Gastroesophageal sphincter (tissue), 4 donors: ENCODE measurements around the gene EVA1A. TPM values are rescaled to one million over a fixed set of nuclear protein-coding genes. Genes with fewer than 3 reads are reported as not detected.

Experiments
- ATAC-seq: fragments of 150-250 bp; one replicate; pipeline ENCODE4 v1.9.1; 2016; ENCODE audit warnings: mild to moderate bottlenecking, moderate library complexity
- H3K27ac ChIP-seq, 4 donors: fragments of 200-600 bp; sonication (generic) in 3 of 4; 1 replicate in 3 of 4; 2 replicates in 1 of 4; pipeline ENCODE4 v1.5.1; 2016 to 2019
- H3K27me3 ChIP-seq: fragments of 200-600 bp; sonication (generic); one replicate; pipeline ENCODE4 v1.5.1; 2019
- H3K36me3 ChIP-seq, 2 donors: fragments of 200-600 bp; sonication (generic); one replicate each; pipeline ENCODE4 v1.5.1; 2019; ENCODE audit warnings: control low read depth in 1 of 2
- H3K4me1 ChIP-seq, 3 donors: fragments of 200-600 bp; sonication (generic); 1 replicate in 2 of 3; 2 replicates in 1 of 3; pipeline ENCODE4 v1.5.1; 2016 to 2019; ENCODE audit warnings: control low read depth in 2 of 3
- H3K4me3 ChIP-seq, 2 donors: fragments of 200-600 bp; sonication (generic); one replicate each; pipeline ENCODE4 v1.5.1; 2019; ENCODE audit warnings: mild to moderate bottlenecking in 1 of 2, moderate library complexity in 1 of 2
- H3K9me3 ChIP-seq, 3 donors: fragments of 200-600 bp; sonication (generic); one replicate each; pipeline ENCODE4 v1.5.1; 2017 to 2019; ENCODE audit warnings: control low read depth in 2 of 3
- CTCF ChIP-seq, 4 experiments: fragments of 200-600 bp in 2 of 4; fragments of 450-650 bp in 2 of 4; sonication (generic) in 1 of 4; IDR thresholded peaks; one replicate each; pipeline ENCODE4 v1.5.1; 2017 to 2019; ENCODE audit warnings: antibody characterized with exemption in 4 of 4, mild to moderate bottlenecking in 2 of 4, moderate library complexity in 2 of 4
- EP300 ChIP-seq: sonication (generic); formaldehyde crosslinking; IDR thresholded peaks from one replicate; pipeline ENCODE4 v1.6.1; 2017; ENCODE audit warnings: antibody characterized with exemption, mild to moderate bottlenecking
- POLR2A ChIP-seq, 2 donors: fragments of 450-650 bp; IDR thresholded peaks; one replicate each; pipeline ENCODE4 v1.6.1; 2017; ENCODE audit warnings: antibody characterized with exemption in 2 of 2, mild to moderate bottlenecking in 2 of 2, moderate library complexity in 1 of 2
- POLR2AphosphoS5 ChIP-seq: sonication (generic); formaldehyde crosslinking; IDR thresholded peaks from one replicate; pipeline ENCODE4 v1.6.1; 2017; ENCODE audit warnings: antibody characterized with exemption
- WGBS, 2 donors: methylation state at CpG; one replicate each; pipeline ENCODE4 v1.1.5; 2018; ENCODE audit warnings: low coverage in 1 of 2; 5-methylcytosine and 5-hydroxymethylcytosine counted together
- total RNA-seq, 4 donors: library from RNA; depleted of rRNA; stranded (reverse); fragments of >200 nt; gene quantifications; one replicate each; pipeline ENCODE4 v1.1.0, GENCODE V29; 2016

The EVA1A gene
- total RNA-seq, 4 donors from 2014 or later, result 0.74 TPM; not detected in 3

GRCh38 chr2:75568174-75568573 lies 7.4 kb upstream of the EVA1A start:
- 92 to 100% methylated on average over 1 of the region's 1 CpG for WGBS, 2 donors
- Histone ChIP-seq H3K4me1 (peaks cover 0 to 12% (median 0%) of the 10 kb centered on the region in 3 donors), H3K27me3 (peaks cover 10% of the 10 kb centered on the region), H3K36me3 (no peaks in the 10 kb centered on the region), H3K27ac (no peak overlapping the region), H3K9me3 (no peaks in the 10 kb centered on the region), H3K4me3 (no peak overlapping the region)
- TF ChIP-seq POLR2A (IDR thresholded peaks at IDR 0.05) (no peak), POLR2AphosphoS5 (no peak), CTCF (IDR thresholded peaks at IDR 0.05) (no peak), EP300 (no peak)
- no peak for ATAC-seq

DNA sequence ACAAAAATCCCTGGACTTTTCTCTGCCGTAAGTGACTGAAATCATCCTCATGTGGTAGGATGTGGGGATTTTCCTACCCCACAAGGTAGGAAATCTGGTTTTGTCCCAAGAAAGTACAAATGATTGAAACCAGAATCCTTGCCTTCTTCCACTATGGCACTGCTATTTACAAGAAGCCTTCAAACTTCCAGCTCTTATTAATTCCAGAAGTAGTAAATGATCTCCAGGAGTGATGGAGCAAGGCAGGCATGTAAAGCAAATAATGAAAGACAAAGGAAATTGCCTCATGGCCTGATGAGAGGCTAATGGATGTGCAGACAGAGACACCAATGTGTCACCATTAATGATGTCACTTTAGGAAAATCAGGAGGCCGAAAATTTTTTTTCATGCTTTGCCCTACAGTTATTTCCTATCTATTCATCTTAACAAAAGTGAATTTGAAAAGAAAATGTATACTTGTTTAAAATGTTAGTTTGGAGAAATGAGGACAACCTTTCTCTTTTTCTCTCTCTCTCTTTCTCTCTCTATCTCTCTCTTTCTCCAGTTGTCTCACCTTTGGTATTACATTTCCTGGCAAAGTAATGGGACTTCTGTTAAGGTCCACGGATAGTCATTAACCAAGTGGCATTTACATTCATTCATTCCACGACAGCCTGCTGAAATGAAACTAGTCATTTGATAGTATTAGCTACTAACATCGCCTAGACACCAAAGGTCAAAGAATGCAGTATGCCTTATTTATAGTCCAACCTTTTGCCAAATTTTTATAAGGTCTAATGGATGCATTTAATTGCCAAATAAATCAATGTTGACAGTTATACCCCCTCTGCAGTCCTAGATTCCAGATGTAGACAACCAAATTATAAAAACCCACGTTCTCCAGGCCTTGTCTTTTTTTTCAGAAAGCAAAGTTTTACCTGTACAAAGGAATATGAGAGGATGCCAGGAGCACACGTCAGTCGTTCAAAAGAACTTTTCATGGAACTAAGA lies 5.0 kb upstream of the EVA1A start:
- no peak overlapping the region for H3K4me3 ChIP-seq
- no peak for ATAC-seq
- H3K36me3 ChIP-seq, result no peaks in the 10 kb centered on the region
- TF ChIP-seq EP300 (no peak), POLR2AphosphoS5 (no peak), POLR2A (IDR thresholded peaks at IDR 0.05) (no peak), CTCF (IDR thresholded peaks at IDR 0.05) (no peak)
- no peak overlapping the region for H3K27ac ChIP-seq
- peaks cover 0 to 12% (median 0%) of the 10 kb centered on the region in 3 donors for H3K4me1 ChIP-seq
- peaks cover 16% of the 10 kb centered on the region for H3K27me3 ChIP-seq
- 77 to 81% methylated on average over 8 of the region's 8 CpGs for WGBS, 2 donors
- H3K9me3 ChIP-seq, result no peaks in the 10 kb centered on the region

GRCh38 chr2:75564713-75565359 lies 4.1 kb upstream of the EVA1A start:
- Histone ChIP-seq H3K36me3 (no peaks in the 10 kb centered on the region), H3K4me1 (peaks cover 0 to 16% (median 0%) of the 10 kb centered on the region in 3 donors), H3K27me3 (peaks cover 25% of the 10 kb centered on the region), H3K4me3 (no peak overlapping the region), H3K9me3 (no peaks in the 10 kb centered on the region), H3K27ac (no peak overlapping the region)
- WGBS, 2 donors, result 80 to 92% methylated on average over 1 to 3 of the region's 4 CpGs
- ATAC-seq, result no peak
- TF ChIP-seq CTCF (IDR thresholded peaks at IDR 0.05) (no peak), POLR2AphosphoS5 (no peak)

DNA sequence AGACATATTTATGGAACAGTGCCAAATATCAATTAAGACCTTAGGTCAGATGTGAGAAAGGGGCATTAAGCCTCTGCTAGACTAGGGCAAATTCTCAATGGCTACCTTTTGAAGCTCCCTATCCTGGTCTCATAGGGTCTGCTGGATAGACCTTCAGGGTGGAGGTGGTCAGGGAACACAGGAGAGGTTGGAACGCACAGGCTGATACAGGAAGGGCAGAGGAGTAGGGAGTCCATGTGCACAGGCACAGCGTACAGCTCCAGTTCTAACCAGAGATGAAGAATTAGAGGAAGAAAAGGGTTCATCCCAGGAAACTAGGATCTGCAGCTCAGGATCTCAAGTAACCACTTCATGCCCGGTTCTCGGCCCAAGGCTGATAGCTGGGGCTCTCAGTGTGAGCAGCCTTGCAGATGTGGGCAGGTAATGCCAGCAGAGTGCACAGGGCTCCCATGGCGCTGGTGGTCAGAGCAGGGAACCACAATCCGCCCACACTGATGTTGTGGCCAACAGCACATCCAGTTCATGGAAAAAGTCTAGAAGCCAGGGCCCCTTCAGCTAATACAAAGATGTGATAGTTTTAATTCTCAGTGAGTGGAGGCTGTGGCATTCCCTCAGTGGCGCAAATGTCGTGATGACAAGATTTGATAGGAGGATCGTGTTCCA lies 3.4 kb upstream of the EVA1A start:
- WGBS, 2 donors, result 89 to 94% methylated on average over 3 to 5 of the region's 9 CpGs
- peaks cover 0 to 20% (median 0%) of the 10 kb centered on the region in 3 donors for H3K4me1 ChIP-seq
- H3K9me3 ChIP-seq, result no peaks in the 10 kb centered on the region
- peaks cover 32% of the 10 kb centered on the region for H3K27me3 ChIP-seq
- ATAC-seq, result no peak
- H3K27ac ChIP-seq, result no peak overlapping the region
- H3K36me3 ChIP-seq, result no peaks in the 10 kb centered on the region
- TF ChIP-seq POLR2A (IDR thresholded peaks at IDR 0.05), result no peak
- TF ChIP-seq CTCF (IDR thresholded peaks at IDR 0.05), result no peak
- no peak for TF ChIP-seq EP300
- no peak for TF ChIP-seq POLR2AphosphoS5
- no peak overlapping the region for H3K4me3 ChIP-seq
